Neural progenitor cell (in vitro differentiated cells): ENCODE measurements around the gene IPO4.

Experiments used
- CTCF ChIP-seq: fragments of 200-600 bp; sonication (generic); IDR thresholded peaks from 2 replicates; pipeline ENCODE4 v1.5.1; 2017; ENCODE audit warnings: antibody characterized with exemption, mild to moderate bottlenecking
- EZH2phosphoT487 ChIP-seq: fragments of 200-600 bp; sonication (generic); IDR thresholded peaks from 2 replicates; pipeline ENCODE4 v1.6.1; 2017; ENCODE audit warnings: antibody characterized with exemption

GRCh38 chr14:24232121-24232644, 43.6 kb upstream of the IPO4 start, which contains the start of gene NEDD8:
- TF ChIP-seq CTCF: no peak
- TF ChIP-seq EZH2phosphoT487: no peak
